Activated T-cell treated with anti-CD3 and anti-CD28 coated beads, Interleukin-2, amount 50 U/mL, for 72 hours (primary cell): ENCODE measurements around the gene TMEM161A. TPM values are rescaled to one million over a fixed set of nuclear protein-coding genes. Genes with fewer than 3 reads are reported as not detected.

Experiments
- ATAC-seq, 2 donors: fragments of 150-1000 bp; cut with Tn5 transposase; replicated peaks in 1 of 2; 2 replicates each; pipeline ENCODE4 v1.10.0; 2021; ENCODE audit warnings: moderate library complexity in 2 of 2, mild to moderate bottlenecking in 1 of 2
- DNase-seq, 2 donors: peaks; one replicate each; pipeline ENCODE4 v3.0.0; 2021 to 2022; ENCODE audit warnings: mixed read lengths in 1 of 2
- H3K27ac Mint-ChIP-seq: one replicate; pipeline ENCODE4 v1.8.0; 2022; ENCODE audit warnings: mild to moderate bottlenecking, moderate library complexity, mixed read lengths
- H3K27me3 Mint-ChIP-seq: one replicate; pipeline ENCODE4 v1.8.0; 2022; ENCODE audit warnings: low read depth, mixed read lengths
- H3K36me3 Mint-ChIP-seq, 2 donors: one replicate each; pipeline ENCODE4 v1.8.0; 2022; ENCODE audit warnings: mixed read lengths in 2 of 2, mild to moderate bottlenecking in 1 of 2; ENCODE audit not compliant: insufficient read depth in 2 of 2
- H3K4me1 Mint-ChIP-seq: one replicate; pipeline ENCODE4 v1.8.0; 2022; ENCODE audit warnings: low read depth, mixed read lengths
- H3K4me3 Mint-ChIP-seq, 2 donors: one replicate each; pipeline ENCODE4 v1.8.0; 2022; ENCODE audit warnings: mild to moderate bottlenecking in 2 of 2, mixed read lengths in 2 of 2, moderate library complexity in 2 of 2
- H3K9me3 Mint-ChIP-seq, 2 donors: one replicate each; pipeline ENCODE4 v1.8.0; 2022; ENCODE audit warnings: mixed read lengths in 2 of 2
- total RNA-seq, 2 donors: library from RNA; stranded (reverse); gene quantifications; one replicate each; pipeline ENCODE4 v1.2.3, GENCODE V29; 2022

Gene TMEM161A
- total RNA-seq, 2 donors from 2014 or later: 16.1 to 17.6 TPM

DNA sequence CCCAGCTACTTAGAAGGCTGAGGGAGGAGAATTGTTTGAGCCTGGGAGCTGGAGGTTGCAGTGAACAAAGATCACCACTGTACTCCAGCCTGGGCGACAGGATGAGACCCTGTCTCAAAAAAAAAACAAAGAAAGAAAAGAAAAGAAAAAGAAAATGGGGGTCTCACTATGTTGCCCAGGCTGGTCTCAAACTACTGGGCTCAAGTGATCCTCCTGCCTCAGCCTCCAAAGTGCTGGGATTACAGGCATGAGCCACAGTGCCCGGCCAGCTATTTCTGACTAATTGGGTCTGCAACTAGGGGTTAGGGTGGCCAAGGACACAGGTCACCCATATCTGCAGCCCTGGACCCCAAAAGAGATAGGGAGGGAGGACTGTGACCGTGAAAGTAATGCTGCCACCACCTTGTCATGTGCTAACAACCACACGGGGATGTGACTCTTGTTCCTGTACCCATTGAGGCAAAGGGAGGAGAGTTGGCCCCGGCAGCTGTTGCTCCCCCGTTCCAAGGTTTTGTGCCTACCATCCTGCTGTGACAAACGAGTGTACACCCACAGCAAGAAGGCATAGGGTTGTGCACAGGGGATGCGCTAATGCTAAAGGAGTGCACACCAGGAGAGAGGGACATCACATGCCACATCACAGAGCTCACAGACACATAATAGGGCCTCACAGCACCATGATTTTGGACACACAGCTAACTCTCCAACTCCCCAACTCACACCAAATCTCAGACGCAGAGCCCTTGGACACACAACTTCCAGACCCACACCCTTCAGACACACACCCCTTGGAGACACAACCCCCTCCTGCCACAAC, 31.2 kb upstream of the TMEM161A start:
- Mint-ChIP-seq H3K9me3 (no peaks in the 10 kb centered on the region), H3K27ac (no peak overlapping the region), H3K4me3 (peak overlapping the region; percentile 57 to 64), H3K4me1 (peaks cover 13% of the 10 kb centered on the region), H3K27me3 (no peaks in the 10 kb centered on the region), H3K36me3 (no peaks in the 10 kb centered on the region)
- no peak for ATAC-seq
- no peak for DNase-seq

DNA sequence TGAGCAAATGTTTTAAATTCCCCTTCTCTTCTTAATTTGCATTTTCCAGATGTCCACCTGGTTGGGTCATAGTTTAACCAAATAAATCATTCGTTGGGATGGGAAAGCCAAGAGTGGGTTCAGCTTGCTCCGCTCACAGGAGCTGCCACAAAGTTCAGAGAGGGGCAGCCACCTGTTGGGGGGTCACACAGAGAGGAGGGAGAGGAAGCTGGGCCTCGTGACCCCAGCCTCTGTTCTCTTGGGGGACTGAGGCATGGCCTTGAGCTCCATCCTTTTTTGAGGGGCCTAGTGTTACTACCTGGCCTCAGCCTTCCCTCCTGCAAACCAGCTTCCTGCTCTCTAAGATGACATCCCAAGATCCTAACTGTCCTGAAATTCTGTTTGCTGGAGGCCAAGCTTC, 29.3 kb upstream of the TMEM161A start:
- ATAC-seq (no peak), DNase-seq (no peak)
- Mint-ChIP-seq H3K9me3 (no peaks in the 10 kb centered on the region), H3K27ac (no peak overlapping the region), H3K27me3 (no peaks in the 10 kb centered on the region), H3K4me1 (peaks cover 13% of the 10 kb centered on the region), H3K36me3 (no peaks in the 10 kb centered on the region), H3K4me3 (no peak overlapping the region)

DNA sequence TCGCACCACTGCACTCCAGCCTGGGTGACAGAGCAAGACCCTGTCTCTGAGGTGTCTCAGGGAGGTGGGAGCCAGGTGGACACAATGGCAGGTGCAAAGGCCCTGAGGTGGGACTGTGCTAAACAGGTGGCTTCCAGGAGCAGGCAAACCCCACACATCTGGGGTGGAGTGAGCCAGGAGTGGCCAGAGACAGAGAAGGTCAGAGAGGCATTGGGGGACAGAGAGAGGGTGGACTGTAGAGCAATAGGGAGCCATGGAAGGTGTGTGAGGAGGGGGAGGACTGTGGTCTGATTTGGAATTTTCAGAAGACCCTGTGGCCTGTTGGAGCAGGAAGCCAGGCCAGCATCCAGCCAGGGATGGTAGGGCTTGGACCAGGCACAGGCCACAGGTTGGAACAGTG, 27.1 kb upstream of the TMEM161A start:
- Mint-ChIP-seq H3K4me3 (no peak overlapping the region), H3K4me1 (peaks cover under 1% of the 10 kb centered on the region), H3K9me3 (no peaks in the 10 kb centered on the region), H3K36me3 (no peaks in the 10 kb centered on the region), H3K27me3 (no peaks in the 10 kb centered on the region), H3K27ac (no peak overlapping the region)
- ATAC-seq (no peak), DNase-seq (no peak)

DNA sequence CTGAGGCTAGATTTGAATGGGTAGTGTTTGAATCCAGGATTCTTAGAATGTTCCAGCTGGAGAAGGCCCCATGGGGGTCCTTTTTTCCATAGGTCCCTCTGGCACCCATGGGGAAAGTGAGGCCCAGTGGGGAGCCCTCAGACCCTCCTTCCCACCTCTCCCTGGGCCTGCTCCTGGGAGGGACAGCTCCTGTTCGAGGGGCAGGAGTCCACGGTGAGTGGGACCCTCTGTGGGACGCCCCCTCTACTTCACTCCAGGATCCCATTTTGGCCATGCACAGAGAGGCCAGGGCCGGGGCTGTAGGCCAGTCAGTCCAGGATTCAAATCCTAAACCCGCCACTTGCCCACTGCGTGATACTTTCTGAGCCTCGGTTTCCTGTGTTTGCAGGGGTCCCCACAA, 24.2 kb upstream of the TMEM161A start:
- no peaks in the 10 kb centered on the region for H3K4me1 Mint-ChIP-seq
- no peak for DNase-seq
- no peak for ATAC-seq
- no peaks in the 10 kb centered on the region for H3K36me3 Mint-ChIP-seq
- no peaks in the 10 kb centered on the region for H3K9me3 Mint-ChIP-seq
- no peak overlapping the region for H3K27ac Mint-ChIP-seq
- H3K27me3 Mint-ChIP-seq: no peaks in the 10 kb centered on the region
- H3K4me3 Mint-ChIP-seq: no peak overlapping the region

DNA sequence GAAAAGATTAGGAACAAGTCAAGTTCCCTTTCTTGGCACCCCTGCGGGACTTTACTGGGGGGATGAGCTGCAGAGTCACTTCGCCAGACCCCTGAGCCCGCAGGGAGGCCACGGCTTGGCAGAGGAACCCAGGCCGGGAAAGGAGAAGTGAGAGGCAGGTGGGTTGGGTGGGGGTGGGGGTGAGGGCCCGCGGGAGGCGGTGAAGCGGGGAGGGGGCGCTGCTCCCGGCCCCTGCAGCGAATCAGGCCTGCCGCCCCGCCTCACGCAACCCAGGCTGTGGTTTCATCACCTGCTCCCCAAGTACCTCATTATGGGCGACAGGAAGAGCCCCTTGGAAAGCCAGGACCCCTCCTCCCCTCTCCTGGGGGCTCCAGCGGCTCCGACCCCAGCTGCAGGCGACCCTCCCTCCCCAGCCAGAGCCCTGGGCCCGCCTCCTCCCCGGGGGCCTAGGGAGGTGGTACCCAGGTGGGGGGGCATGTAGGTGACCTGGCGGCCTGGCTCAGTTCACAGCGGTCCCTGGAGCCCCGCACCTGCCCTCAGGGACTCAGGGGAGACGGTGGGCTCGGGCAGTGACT, 22.3 kb upstream of the TMEM161A start:
- H3K36me3 Mint-ChIP-seq: peaks cover 0 to 3% of the 10 kb centered on the region in 2 donors
- no peak overlapping the region for H3K27ac Mint-ChIP-seq
- no peak for DNase-seq
- no peaks in the 10 kb centered on the region for H3K4me1 Mint-ChIP-seq
- no peaks in the 10 kb centered on the region for H3K27me3 Mint-ChIP-seq
- no peak overlapping the region for H3K4me3 Mint-ChIP-seq
- ATAC-seq: peak in 1 of 2 donors; percentile 13
- no peaks in the 10 kb centered on the region for H3K9me3 Mint-ChIP-seq

DNA sequence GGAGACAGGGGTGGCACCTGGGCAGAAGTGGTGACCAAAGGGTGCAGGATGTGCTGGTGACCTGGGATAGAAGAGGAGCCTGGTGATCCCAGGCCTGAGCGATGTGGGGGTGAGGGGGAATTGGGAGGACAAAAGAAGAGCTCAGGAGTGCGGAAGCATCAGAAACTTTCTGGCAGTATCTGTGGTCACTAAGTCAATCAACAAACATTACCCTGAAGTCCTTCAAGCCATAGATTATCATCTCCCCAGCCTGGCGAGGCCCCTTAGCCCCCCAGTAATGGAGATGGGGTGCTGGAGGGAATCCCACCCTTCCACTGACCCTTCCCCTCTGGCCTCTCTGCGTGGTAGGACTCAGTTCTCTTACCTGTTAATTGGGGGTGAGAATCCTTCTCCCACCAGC, 21.3 kb upstream of the TMEM161A start:
- no peak for DNase-seq

DNA sequence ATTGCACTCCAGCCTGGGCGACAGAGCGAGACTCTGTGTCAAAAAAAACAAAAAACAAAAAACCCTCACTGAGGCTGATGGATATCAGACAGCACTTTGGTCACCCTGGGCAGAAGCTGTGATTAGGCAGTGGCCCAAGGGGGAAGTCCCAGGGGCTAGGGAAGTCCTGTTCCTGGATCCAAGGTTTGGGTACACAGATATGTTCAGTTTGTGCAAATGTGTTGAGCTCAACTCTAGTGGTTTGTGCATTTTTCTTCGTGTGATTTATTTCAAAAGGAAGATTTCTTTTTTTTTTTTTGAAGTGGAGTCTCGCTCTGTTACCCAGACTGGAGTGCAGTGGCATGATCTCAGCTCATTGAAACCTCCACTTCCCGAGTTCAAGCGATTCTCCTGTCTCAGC, 19.5 kb upstream of the TMEM161A start:
- H3K9me3 Mint-ChIP-seq: no peaks in the 10 kb centered on the region
- no peaks in the 10 kb centered on the region for H3K4me1 Mint-ChIP-seq
- no peaks in the 10 kb centered on the region for H3K27me3 Mint-ChIP-seq
- H3K27ac Mint-ChIP-seq: no peak overlapping the region
- H3K4me3 Mint-ChIP-seq: no peak overlapping the region
- peaks cover 0 to 3% of the 10 kb centered on the region in 2 donors for H3K36me3 Mint-ChIP-seq
- DNase-seq: no peak
- no peak for ATAC-seq

More for the DNA sequence above, 21.3 kb upstream of the TMEM161A start:
- H3K4me3 Mint-ChIP-seq: no peak overlapping the region
- no peak overlapping the region for H3K27ac Mint-ChIP-seq
- H3K4me1 Mint-ChIP-seq: no peaks in the 10 kb centered on the region
- H3K9me3 Mint-ChIP-seq: no peaks in the 10 kb centered on the region
- peaks cover 0 to 3% of the 10 kb centered on the region in 2 donors for H3K36me3 Mint-ChIP-seq
- H3K27me3 Mint-ChIP-seq: no peaks in the 10 kb centered on the region
- ATAC-seq: no peak

DNA sequence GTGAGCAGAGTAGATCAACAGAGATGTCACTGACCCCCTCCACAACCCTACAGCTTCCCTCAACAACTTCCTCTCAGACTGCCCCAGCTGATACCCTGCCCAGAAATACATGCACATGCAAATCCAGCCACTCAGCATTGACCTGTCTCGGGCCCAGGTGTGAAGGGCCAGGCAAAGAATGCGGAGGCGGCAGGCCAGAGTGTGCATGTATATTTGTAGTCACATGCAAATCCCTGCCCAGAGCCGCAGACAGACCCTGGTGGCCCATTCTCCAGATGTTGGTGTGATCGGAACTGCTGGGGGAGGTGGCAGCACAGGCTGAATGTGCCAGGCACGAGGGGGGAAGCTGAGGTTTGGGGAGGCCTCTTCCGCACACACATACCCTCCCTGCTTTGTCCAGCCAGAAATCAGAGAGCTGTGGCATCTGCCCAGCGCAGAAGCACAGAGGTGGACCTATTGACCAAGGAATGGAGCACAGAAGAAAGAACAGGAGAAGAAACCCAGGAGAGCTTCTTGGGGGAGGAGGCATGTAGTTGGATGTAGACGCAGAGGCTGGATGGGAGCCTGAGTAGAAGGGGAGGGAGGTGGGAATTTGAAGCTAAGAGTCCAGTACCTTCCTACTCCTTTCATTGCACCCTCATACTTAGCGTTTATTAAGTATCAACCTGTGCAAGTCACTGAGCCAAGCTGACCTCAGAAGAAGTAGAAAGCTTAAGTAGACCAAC, 17.4 kb upstream of the TMEM161A start:
- H3K27ac Mint-ChIP-seq: no peak overlapping the region
- ATAC-seq: no peak
- DNase-seq: no peak
- no peak overlapping the region for H3K4me3 Mint-ChIP-seq
- no peaks in the 10 kb centered on the region for H3K9me3 Mint-ChIP-seq
- H3K27me3 Mint-ChIP-seq: no peaks in the 10 kb centered on the region
- H3K36me3 Mint-ChIP-seq: peaks cover 0 to 3% of the 10 kb centered on the region in 2 donors
- no peaks in the 10 kb centered on the region for H3K4me1 Mint-ChIP-seq

DNA sequence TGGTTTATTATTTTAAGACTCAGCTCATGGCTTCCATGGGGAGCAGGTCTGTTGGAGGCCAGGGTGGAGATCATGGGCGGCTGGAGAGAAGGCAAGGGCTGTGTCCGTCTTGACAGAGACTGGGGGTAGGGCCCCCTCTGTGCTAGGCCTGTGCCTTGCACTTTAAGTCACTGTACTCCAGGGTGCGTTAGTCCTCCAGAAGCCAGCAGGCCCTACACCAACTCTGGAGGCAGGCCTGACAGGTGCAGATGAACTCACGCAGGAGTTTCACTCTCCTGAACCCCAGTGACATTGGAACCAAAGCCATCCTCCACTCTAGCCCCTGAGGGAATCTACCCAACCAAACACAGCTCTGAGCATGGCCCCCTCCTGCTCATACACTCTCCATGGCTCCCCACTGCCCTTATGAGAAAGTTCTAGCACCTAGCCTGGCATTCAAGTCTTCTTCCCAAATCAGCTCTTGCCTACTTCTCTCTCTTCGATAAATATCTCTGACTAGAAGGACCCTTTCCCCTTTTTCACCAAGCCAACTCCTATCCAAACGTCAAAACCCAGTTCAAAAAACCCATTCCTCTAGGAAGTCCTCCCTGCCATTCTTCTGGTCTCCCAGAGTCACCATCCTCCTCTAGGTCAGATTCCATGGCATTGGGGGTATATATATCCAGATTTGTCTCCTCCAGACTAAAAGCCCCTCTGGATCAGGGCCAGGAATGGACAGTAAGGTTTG, 16.7 kb upstream of the TMEM161A start:
- Mint-ChIP-seq H3K4me3 (no peak overlapping the region), H3K4me1 (no peaks in the 10 kb centered on the region), H3K27me3 (no peaks in the 10 kb centered on the region), H3K36me3 (peaks cover 0 to 3% of the 10 kb centered on the region in 2 donors), H3K9me3 (no peaks in the 10 kb centered on the region), H3K27ac (no peak overlapping the region)
- DNase-seq (no peak), ATAC-seq (no peak)

DNA sequence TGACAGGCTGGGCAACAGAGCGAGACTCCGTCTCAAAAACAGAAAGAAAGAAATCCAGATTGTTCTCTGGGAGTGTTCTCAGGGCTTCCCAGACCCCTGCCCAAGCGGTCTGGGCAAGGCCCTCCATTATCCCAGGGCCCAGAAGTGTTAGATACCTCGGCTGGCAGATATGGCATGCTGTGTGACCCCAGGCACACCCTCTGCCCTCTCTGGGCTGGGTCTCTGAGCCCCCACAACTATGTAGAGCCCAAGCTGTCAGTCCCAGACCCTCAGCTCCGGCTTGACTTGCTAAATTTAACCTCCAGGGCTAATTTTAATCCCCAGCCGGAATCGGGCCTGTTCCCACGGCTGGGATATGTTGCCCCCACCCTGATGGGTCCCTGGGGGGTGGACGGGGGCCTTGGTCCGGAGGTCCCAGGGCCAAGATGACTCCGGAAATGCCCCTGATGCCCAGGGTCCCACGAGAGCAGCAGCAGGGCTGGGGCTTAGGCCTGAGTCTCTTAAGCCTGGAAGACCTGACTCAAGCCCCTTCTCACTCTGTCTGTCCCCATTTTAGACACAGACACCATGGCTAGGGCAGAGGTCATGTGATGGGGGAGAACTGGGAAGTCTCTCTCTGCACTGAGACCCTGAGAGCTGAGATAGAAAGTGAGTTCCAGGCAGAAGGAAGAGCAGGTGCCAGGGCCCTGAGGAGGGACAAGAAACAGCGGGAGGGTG, 14.5 kb upstream of the TMEM161A start:
- no peak overlapping the region for H3K4me3 Mint-ChIP-seq
- ATAC-seq (no peak), DNase-seq (no peak)
- H3K36me3 Mint-ChIP-seq: peaks cover 0 to 3% of the 10 kb centered on the region in 2 donors
- H3K4me1 Mint-ChIP-seq: no peaks in the 10 kb centered on the region
- H3K27ac Mint-ChIP-seq: no peak overlapping the region
- H3K9me3 Mint-ChIP-seq: no peaks in the 10 kb centered on the region
- H3K27me3 Mint-ChIP-seq: no peaks in the 10 kb centered on the region

DNA sequence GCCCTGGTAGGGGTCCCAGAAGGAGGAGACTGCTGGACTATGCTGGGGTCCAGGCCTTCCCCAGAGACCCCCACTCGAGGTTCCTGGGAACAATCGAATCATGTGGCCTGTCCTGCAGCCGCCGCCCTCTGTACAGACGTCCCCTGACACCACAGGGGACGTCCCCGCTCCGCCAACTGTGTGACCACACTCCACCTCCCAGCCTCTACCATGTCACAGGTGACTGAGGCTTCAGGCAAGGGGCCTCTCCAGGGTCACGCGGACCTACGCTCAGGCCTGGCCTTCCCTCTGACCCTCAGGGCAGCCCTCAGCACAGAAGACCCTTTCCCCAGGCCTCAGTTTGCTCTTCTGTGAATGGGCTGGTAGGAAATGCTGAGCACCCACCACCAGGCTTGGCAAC, 13.1 kb upstream of the TMEM161A start:
- DNase-seq (no peak), ATAC-seq (no peak)
- Mint-ChIP-seq H3K9me3 (no peaks in the 10 kb centered on the region), H3K4me3 (no peak overlapping the region), H3K36me3 (peaks cover 0 to 3% of the 10 kb centered on the region in 2 donors), H3K27me3 (no peaks in the 10 kb centered on the region), H3K27ac (no peak overlapping the region), H3K4me1 (no peaks in the 10 kb centered on the region)

DNA sequence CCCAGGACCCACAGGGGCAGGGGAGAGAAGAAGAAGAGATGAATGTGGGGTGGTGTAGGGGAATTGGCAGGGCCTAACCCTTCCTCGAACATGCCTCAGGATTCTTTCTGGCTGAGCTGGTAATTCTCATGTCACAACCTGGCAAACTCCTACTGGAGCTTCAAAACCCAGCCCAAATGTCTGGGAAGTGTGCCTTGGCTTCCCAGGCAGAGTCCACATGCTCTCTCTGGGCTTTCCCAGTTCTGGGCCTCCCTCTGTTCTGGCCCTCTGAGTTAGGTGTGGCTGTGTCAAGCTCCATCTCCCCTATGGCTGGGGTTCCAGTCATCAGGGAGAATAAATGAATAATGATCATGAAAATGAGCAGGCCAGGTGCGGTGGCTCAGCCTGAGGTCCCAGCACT, 11.2 kb upstream of the TMEM161A start:
- no peak for ATAC-seq
- Mint-ChIP-seq H3K9me3 (no peaks in the 10 kb centered on the region), H3K36me3 (no peaks in the 10 kb centered on the region), H3K4me1 (no peaks in the 10 kb centered on the region), H3K4me3 (no peak overlapping the region), H3K27me3 (no peaks in the 10 kb centered on the region), H3K27ac (no peak overlapping the region)
- no peak for DNase-seq
